Activated T-cell treated with anti-CD3 and anti-CD28 coated beads for 1 hour (primary cell): ENCODE data around the gene RMDN2.
"Not testable (repeated sequence)": the region's sequence is repeated elsewhere in the genome, so short reads cannot be mapped to it uniquely, and the experiment has no call there.

ENCODE experiments used
- DNase-seq: peaks from one replicate; pipeline ENCODE4 v3.0.0-alpha.2; 2020; ENCODE audit warnings: low read depth

The RMDN2 gene

GRCh38 chr2:37993143-37993542, 68.1 kb downstream of the RMDN2 start:
- no peak for DNase-seq

- no peak for DNase-seq
Measured at GRCh38 chr2:37997629-37998028, 72.5 kb downstream of the RMDN2 start.

- no peak for DNase-seq
Measured at GRCh38 chr2:38000485-38001222, 75.6 kb downstream of the RMDN2 start.

DNA sequence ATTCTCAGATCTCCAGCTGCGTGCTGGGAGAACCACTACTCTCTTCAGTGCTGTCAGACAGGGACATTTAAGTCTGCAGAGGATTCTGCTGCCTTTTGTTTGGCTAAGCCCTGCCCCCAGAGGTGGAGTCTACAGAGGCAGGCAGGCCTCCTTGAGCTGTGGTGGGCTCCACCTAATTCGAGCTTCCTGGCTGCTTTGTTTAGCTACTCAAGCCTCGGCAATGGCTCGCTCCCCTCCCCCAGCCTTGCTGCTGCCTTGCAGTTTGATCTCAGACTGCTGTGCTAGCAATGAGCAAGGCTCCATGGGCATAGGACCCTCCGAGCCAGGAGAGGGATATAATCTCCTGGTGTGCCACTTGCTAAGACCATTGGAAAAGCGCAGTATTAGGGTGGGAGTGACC, 85.1 kb downstream of the RMDN2 start:
- not testable (repeated sequence) for DNase-seq

DNA sequence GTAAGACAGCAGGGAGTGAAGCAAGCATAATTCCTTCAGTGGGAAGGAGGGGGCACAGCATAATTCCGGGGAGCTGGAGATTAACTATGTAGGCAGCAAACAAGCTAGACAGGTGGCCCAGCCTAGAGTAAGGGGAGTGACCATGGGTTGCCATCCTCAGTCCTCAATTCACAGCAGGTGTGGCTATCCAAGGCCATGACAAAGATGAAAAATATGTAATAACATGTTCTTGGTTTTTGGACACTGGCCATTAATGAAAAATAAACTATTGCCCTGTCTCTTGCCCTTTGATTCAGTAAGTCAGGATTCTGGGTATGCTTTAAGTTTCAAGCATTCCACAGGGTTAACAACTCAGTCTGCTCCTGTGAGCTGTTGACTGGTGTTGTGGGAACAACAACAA, 85.9 kb downstream of the RMDN2 start:
- no peak for DNase-seq

- no peak for DNase-seq
Measured at GRCh38 chr2:38013158-38013752, 88.2 kb downstream of the RMDN2 start.

DNA sequence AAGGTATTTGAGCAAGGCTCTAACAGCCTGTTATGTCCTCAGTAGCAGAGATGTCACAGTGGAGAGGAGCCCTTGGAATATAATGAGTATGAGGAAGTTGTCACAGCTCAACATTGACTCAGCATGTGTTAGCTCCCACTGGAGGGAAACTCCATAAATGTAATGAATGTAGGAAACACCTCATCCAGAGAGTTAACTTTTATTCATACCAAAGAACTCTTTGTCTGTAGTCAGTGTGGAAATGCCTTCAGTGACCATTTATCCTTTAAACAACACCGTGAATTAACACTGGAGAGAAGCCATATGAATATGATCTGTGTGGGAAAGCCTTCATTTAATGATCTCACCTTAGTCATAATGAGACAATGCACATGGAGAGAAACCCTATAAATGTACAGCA, 91.1 kb downstream of the RMDN2 start:
- no peak for DNase-seq

DNA sequence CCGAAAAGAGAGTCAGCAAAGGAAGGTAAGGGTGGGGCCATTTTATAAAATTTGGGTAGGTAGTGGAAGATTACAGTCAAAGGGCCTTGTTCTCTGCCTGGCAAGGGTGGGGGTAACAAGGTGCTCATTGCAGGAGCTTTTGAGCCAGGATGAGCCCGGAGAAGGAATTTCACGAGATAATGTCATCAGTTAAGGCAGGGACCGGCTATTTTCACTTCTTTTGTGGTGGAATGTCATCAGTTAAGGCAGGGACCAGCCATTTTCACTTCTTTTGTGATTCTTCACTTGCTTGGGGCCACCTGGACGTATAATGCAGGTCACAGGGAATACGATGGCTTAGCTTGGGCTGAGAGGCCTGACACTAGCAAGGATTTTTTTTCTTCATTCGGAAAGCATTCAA, 92.7 kb downstream of the RMDN2 start:
- DNase-seq, result no peak

DNA sequence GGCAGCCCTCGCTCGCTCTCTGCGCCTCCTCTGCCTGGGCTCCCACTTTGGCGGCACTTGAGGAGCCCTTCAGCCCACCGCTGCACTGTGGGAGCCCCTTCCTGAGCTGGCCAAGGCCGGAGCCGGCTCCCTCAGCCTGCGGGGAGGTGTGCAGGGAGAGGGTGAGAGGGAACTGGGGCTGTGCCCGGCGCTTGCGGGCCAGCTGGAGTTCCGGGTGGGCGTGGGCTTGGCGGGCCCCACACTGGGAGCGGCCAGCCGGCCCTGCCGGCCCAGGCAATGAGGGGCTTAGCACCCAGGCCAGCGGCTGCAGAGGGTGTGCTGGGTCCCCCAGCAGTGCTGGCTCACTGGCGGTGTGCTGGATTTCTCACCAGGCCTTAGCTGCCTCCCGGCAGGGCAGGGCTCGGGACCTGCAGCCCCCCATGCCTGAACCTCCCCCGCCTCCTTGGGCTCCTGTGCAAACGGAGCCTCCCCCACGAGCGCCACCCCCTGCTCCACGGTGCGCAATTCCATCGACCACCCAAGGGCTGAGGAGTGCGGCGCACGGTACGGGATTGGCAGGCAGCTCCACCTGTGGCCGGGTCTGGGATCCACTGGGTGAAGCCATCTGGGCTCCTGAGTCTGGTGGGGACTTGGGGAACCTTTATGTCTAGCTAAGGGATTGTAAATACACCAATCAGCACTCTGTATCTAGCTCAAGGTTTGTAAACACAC, 95.4 kb downstream of the RMDN2 start:
- not testable (repeated sequence) for DNase-seq

GRCh38 chr2:38021589-38021988, 96.5 kb downstream of the RMDN2 start:
- no peak for DNase-seq

- DNase-seq, result no peak
Measured at GRCh38 chr2:38026846-38027245, 101.8 kb downstream of the RMDN2 start.

- no peak for DNase-seq
Measured at GRCh38 chr2:38028829-38029228, 103.7 kb downstream of the RMDN2 start.

DNA sequence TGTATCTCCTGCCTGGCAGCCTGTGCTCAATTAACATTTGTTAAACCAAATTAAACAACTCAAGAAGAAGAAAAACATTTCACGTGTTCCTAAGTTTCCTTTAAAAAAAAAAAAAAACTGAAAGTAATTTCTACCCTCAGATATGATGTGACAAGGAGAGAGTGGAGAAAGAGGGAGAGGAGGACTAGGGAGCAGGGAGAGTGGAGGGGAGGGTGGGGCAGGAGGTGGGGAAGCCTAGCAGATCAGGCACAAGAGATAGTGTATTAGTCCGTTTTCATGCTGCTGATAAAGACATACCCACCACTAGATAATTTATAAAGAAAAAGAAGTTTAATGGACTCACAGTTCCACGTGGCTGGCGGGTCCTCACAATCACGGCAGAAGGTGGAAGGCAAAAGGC, 104.4 kb downstream of the RMDN2 start:
- DNase-seq, result no peak

DNA sequence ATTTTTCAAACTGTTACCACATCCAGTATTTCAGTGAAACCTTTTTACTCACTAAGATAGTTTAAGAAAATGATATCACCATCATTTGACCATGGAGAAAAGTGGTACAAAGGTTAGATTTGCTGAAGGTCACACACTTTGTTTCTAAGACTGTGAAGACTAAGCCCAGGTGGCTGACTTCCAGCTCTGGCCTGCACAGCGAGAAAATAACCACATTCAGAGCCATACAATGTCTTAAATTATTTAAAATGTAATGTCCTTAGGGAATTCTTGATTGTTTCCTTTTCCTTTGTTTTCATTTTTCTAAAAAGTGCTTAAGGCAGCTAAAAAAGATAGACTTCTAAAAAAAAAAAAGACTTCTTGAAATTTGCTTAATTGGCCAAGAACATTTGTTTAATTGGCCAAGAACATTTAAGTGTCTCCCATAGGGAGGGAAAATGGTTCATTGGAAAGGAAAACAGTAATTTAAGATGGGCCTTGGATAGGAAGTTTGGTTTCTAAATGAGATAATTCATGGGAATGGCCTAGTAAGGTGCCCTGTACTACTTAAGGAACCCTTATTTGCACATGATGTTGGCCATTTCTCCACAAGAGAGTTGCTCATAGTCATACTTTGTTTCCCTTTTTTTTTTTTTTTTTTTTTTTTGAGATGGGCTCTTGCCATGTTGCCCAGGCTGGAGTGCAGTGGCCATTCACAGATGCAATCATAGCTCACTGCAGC, 105.7 kb downstream of the RMDN2 start:
- DNase-seq, result no peak

- DNase-seq, result no peak
Measured at GRCh38 chr2:38032946-38033345, 107.9 kb downstream of the RMDN2 start.

DNA sequence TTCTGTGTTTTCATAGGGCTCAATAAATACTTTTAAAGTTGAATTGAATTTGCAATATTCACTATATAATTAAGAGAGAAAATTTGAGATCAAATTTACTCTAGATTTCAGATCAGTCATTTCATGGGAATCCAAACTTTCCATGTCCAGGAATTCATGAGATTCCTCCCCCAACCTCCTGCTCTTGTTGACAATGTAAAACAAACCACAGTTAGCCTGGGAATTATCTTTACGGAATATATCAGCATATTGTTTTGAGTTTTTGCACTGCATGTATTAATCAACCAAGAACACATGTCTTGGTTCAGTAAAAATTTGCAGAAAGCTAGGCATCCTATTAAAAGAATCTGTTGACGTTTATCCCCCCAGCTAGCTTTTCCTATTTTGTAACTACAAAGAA, 108.6 kb downstream of the RMDN2 start:
- no peak for DNase-seq

- DNase-seq, result no peak
Measured at GRCh38 chr2:38035968-38036367, 110.9 kb downstream of the RMDN2 start.

DNA sequence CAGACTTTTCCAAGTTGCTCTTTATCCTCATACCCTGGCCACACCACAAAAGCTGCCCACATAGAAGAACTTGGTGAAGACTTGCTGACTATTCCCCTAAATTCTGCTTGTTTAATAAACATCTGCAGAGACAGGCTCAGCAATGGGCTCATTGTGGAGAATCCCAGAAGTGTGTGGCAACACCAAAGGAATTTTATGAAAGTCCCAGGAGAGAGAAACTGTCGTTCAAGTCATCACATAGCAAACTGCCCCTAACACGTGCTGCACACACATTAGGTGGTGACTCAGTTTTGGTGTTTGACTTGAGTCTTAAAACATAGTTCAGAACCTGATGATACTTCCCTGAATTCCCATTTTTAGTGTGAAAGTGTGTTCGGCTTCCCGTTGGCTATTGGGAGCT, 112.2 kb downstream of the RMDN2 start:
- DNase-seq, result no peak

GRCh38 chr2:38037757-38038621, 112.9 kb downstream of the RMDN2 start:
- DNase-seq, result no peak

GRCh38 chr2:38038682-38039081, 113.6 kb downstream of the RMDN2 start:
- DNase-seq, result no peak

DNA sequence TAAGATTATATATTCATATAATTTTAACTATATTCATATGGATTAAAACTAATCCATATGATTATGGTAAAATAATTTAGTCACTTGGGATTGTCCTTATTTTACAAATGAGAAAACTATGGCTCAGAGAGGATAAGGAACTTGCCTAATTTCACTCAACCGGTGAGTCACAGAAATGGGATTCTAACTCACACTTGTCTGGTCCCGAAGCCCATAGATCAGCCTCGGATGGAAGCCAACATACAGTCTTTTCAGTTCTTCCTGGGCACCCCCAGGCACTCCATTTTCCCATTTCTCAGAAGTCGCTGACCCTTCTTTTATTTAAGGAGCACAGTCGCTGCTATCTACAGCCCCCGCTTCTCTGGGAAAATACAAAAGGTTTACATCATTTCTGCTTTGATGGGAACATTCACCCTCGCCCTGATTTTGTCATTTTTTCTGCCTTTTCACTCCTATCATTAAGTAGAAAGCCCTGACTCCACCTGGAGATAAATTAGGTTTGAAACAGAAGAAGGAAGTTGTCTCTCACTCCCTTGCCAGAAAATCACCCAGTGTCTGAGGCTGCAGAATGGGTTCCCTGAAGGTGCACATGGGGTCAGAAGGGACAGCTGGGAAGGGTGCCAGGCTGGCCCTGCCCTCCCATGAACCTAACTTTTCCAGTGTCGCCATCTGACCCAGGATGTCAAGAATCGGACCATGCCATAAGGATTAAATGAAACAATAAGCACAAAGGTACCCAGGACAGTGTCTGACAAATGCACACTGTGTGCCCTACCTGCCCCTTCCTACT, 114.2 kb downstream of the RMDN2 start:
- DNase-seq, result no peak
